ENCODE data around the gene KDM1A.

KDM1A gene

DNA sequence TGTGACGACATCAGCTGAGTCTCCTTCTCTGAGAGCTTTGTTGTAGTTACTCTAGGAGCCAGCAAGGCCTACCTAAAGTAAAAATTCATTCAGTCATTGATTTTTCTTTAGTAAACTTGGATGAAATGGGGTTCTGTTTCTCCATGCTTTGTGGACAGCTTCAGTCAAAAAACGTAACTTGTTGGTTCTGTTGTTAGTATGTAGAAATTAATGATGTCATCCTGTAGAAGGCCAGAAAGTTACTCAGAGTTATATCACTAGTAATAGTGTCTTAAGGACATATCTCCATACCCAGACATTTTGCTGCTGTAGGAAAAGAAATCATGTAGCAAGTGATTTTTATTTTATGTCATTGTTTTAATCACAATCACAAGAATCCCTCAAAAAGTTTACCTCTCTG, 43.0 kb downstream of the KDM1A start:
- TF ChIP-seq OSR1 (CRISPR knock-in tag; IDR thresholded peaks at IDR 0.05) (no peak), ZFP30 (CRISPR knock-in tag; IDR thresholded peaks at IDR 0.05) (no peak), PPARA (CRISPR knock-in tag; IDR thresholded peaks at IDR 0.05; ENCODE audit: borderline replicate concordance) (no peak), ZNF565 (CRISPR knock-in tag; conservative IDR thresholded peaks at IDR 0.05; ENCODE audit: low read depth) (no peak), ZNF70 (CRISPR knock-in tag; IDR thresholded peaks at IDR 0.05) (no peak), ZNF8 (CRISPR knock-in tag; IDR thresholded peaks at IDR 0.05) (no peak), TCF4 (CRISPR knock-in tag; IDR thresholded peaks at IDR 0.05; ENCODE audit: borderline replicate concordance) (no peak), GLIS3 (CRISPR knock-in tag; IDR thresholded peaks at IDR 0.05) (no peak), ARNTL (CRISPR knock-in tag; IDR thresholded peaks at IDR 0.05; ENCODE audit: borderline replicate concordance, low read depth) (no peak), SNAI2 (CRISPR knock-in tag; IDR thresholded peaks at IDR 0.05) (no peak), ZFP3 (CRISPR knock-in tag; IDR thresholded peaks at IDR 0.05) (no peak), ISL1 (CRISPR knock-in tag; IDR thresholded peaks at IDR 0.05) (no peak), TOX (CRISPR knock-in tag; IDR thresholded peaks at IDR 0.05; ENCODE audit: borderline replicate concordance) (no peak)
- TF ChIP-seq, protein P1, sequence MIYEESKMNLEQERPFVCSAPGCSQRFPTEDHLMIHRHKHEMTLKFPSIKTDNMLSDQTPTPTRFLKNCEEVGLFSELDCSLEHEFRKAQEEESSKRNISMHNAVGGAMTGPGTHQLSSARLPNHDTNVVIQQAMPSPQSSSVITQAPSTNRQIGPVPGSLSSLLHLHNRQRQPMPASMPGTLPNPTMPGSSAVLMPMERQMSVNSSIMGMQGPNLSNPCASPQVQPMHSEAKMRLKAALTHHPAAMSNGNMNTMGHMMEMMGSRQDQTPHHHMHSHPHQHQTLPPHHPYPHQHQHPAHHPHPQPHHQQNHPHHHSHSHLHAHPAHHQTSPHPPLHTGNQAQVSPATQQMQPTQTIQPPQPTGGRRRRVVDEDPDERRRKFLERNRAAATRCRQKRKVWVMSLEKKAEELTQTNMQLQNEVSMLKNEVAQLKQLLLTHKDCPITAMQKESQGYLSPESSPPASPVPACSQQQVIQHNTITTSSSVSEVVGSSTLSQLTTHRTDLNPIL (CRISPR knock-in tag; IDR thresholded peaks at IDR 0.05; ENCODE audit: low read depth), result no peak
- no peak for ATAC-seq

GRCh38 chr1:23065385-23065784, 46.1 kb downstream of the KDM1A start:
- no peak for ATAC-seq
- no peak for TF ChIP-seq CSDC2 (CRISPR knock-in tag; IDR thresholded peaks at IDR 0.05)
- TF ChIP-seq ZC3H10 (CRISPR knock-in tag; IDR thresholded peaks at IDR 0.05), result no peak
- no peak for TF ChIP-seq PPARA (CRISPR knock-in tag; IDR thresholded peaks at IDR 0.05; ENCODE audit: borderline replicate concordance)
- TF ChIP-seq OSR1 (CRISPR knock-in tag; IDR thresholded peaks at IDR 0.05), result no peak
- TF ChIP-seq ZNF565 (CRISPR knock-in tag; conservative IDR thresholded peaks at IDR 0.05; ENCODE audit: low read depth), result no peak
- TF ChIP-seq SNAI2 (CRISPR knock-in tag; IDR thresholded peaks at IDR 0.05), result no peak
- no peak for TF ChIP-seq ARNTL (CRISPR knock-in tag; IDR thresholded peaks at IDR 0.05; ENCODE audit: borderline replicate concordance, low read depth)
- TF ChIP-seq, protein P1 (CRISPR knock-in tag; IDR thresholded peaks at IDR 0.05; ENCODE audit: low read depth), result no peak
- TF ChIP-seq ZNF8 (CRISPR knock-in tag; IDR thresholded peaks at IDR 0.05), result no peak
- no peak for TF ChIP-seq GLIS3 (CRISPR knock-in tag; IDR thresholded peaks at IDR 0.05)
- TF ChIP-seq, protein P2, sequence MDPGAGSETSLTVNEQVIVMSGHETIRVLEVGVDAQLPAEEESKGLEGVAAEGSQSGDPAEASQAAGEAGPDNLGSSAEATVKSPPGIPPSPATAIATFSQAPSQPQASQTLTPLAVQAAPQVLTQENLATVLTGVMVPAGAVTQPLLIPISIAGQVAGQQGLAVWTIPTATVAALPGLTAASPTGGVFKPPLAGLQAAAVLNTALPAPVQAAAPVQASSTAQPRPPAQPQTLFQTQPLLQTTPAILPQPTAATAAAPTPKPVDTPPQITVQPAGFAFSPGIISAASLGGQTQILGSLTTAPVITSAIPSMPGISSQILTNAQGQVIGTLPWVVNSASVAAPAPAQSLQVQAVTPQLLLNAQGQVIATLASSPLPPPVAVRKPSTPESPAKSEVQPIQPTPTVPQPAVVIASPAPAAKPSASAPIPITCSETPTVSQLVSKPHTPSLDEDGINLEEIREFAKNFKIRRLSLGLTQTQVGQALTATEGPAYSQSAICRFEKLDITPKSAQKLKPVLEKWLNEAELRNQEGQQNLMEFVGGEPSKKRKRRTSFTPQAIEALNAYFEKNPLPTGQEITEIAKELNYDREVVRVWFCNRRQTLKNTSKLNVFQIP (CRISPR knock-in tag; IDR thresholded peaks at IDR 0.05; ENCODE audit: borderline replicate concordance, low read depth), result no peak

GRCh38 chr1:23066075-23066474, 46.8 kb downstream of the KDM1A start:
- no peak for TF ChIP-seq ZFP30 (CRISPR knock-in tag; IDR thresholded peaks at IDR 0.05)
- no peak for TF ChIP-seq RARB (CRISPR knock-in tag; IDR thresholded peaks at IDR 0.05)
- TF ChIP-seq CSRNP3 (CRISPR knock-in tag; IDR thresholded peaks at IDR 0.05), result no peak
- no peak for TF ChIP-seq ZNF565 (CRISPR knock-in tag; conservative IDR thresholded peaks at IDR 0.05; ENCODE audit: low read depth)
- no peak for TF ChIP-seq ARNTL (CRISPR knock-in tag; IDR thresholded peaks at IDR 0.05; ENCODE audit: borderline replicate concordance, low read depth)
- TF ChIP-seq CSDC2 (CRISPR knock-in tag; IDR thresholded peaks at IDR 0.05), result no peak
- no peak for TF ChIP-seq GLIS3 (CRISPR knock-in tag; IDR thresholded peaks at IDR 0.05)
- TF ChIP-seq ZNF70 (CRISPR knock-in tag; IDR thresholded peaks at IDR 0.05), result no peak
- no peak for TF ChIP-seq ZC3H10 (CRISPR knock-in tag; IDR thresholded peaks at IDR 0.05)
- no peak for TF ChIP-seq SNAI2 (CRISPR knock-in tag; IDR thresholded peaks at IDR 0.05)
- TF ChIP-seq ISL1 (CRISPR knock-in tag; IDR thresholded peaks at IDR 0.05), result no peak
- TF ChIP-seq ZFP3 (CRISPR knock-in tag; IDR thresholded peaks at IDR 0.05), result no peak
- TF ChIP-seq ESRRG (CRISPR knock-in tag; IDR thresholded peaks at IDR 0.05), result no peak
- TF ChIP-seq, protein P2 (CRISPR knock-in tag; IDR thresholded peaks at IDR 0.05; ENCODE audit: borderline replicate concordance, low read depth), result no peak
- ATAC-seq, result no peak

All from SK-N-SH treated with all-trans-retinoic acid at 6 μM for 48 hours (cell line).